Measurements from ENCODE around the gene PCDHB1. TPM values are rescaled to one million over a fixed set of nuclear protein-coding genes. Genes with fewer than 3 reads are reported as not detected.

Gene PCDHB1
- total and polyA plus RNA-seq, 2 experiments from 2014 or later, result 0.03 to 0.05 TPM

- Histone ChIP-seq H3K9me2 (ENCODE audit: insufficient read depth) (no peaks in the 10 kb centered on the region), H3K4me3 (peak overlapping the region; percentile 55), H3K27ac (ENCODE audit: low read depth) (peak overlapping the region; percentile 98), H3F3A (replicated peaks; ENCODE audit: low read depth) (no peaks in the 10 kb centered on the region; the same call in 1 of the 2 replicates), H3K4me2 (peak overlapping the region; percentile 78), H3K36me3 (ENCODE audit: insufficient read depth) (no peaks in the 10 kb centered on the region), H3K27me3 (ENCODE audit: insufficient read depth) (no peaks in the 10 kb centered on the region), H3K4me1 (ENCODE audit: insufficient read depth) (peaks cover 52% of the 10 kb centered on the region), H4K20me1 (replicated peaks; ENCODE audit: insufficient read depth) (no peaks in the 10 kb centered on the region), H2AFZ (no peak overlapping the region), H3K79me2 (replicated peaks; ENCODE audit: insufficient read depth) (no peaks in the 10 kb centered on the region)
- peaks cover 7% of the 10 kb centered on the region; the same call in 2 of the 3 replicates for H3K36me3 Mint-ChIP-seq (ENCODE audit: low read depth)
- ATAC-seq, result peak; percentile 79
- no peaks in the 10 kb centered on the region for H3K9me3 Mint-ChIP-seq
- peaks cover 60% of the 10 kb centered on the region for H3K4me1 Mint-ChIP-seq
- H3K27me3 Mint-ChIP-seq (ENCODE audit: insufficient read depth, low read depth, poor library complexity), result peaks cover 2% of the 10 kb centered on the region
- TF ChIP-seq ETS1 (IDR thresholded peaks at IDR 0.05) (peak; percentile 40; the same call in 1 of the 2 replicates), JUNB (IDR thresholded peaks at IDR 0.05; ENCODE audit: unreplicated experiment) (no peak), EZH2 (IDR thresholded peaks at IDR 0.05; ENCODE audit: low read depth, unreplicated experiment) (no peak), NANOG (IDR thresholded peaks at IDR 0.05; ENCODE audit: borderline replicate concordance) (peak; percentile 94), CREB1 (CRISPR knock-in tag; IDR thresholded peaks at IDR 0.05; ENCODE audit: low read depth) (peak; percentile 69; the same call in 1 of the 2 replicates), CTCF (conservative IDR thresholded peaks at IDR 0.05; ENCODE audit: low read depth in 2 of 2) (no peak)
- peak overlapping the region; percentile 79 for H3K4me3 Mint-ChIP-seq
- peak overlapping the region; percentile 99 for H3K27ac Mint-ChIP-seq
- peak; percentile 96 for DNase-seq (ENCODE audit: low spot score)
Observed at GRCh38 chr5:141001844-141002604, 49.1 kb upstream of the PCDHB1 start.

- Mint-ChIP-seq H3K9me3 (no peaks in the 10 kb centered on the region), H3K4me1 (peaks cover 61% of the 10 kb centered on the region), H3K4me3 (peak overlapping the region; percentile 79), H3K27ac (peak overlapping the region; percentile 99), H3K27me3 (ENCODE audit: insufficient read depth, low read depth, poor library complexity) (peaks cover 2% of the 10 kb centered on the region), H3K36me3 (ENCODE audit: low read depth) (peaks cover 7% of the 10 kb centered on the region; the same call in 2 of the 3 replicates)
- Histone ChIP-seq H3K27me3 (ENCODE audit: insufficient read depth) (no peaks in the 10 kb centered on the region), H3K4me2 (peak overlapping the region; percentile 53), H3K9me2 (ENCODE audit: insufficient read depth) (no peaks in the 10 kb centered on the region), H3K79me2 (replicated peaks; ENCODE audit: insufficient read depth) (no peaks in the 10 kb centered on the region), H3K27ac (ENCODE audit: low read depth) (peak overlapping the region; percentile 86), H3K4me1 (ENCODE audit: insufficient read depth) (peaks cover 53% of the 10 kb centered on the region), H3F3A (replicated peaks; ENCODE audit: low read depth) (no peaks in the 10 kb centered on the region; the same call in 1 of the 2 replicates), H3K4me3 (peak overlapping the region; percentile 55), H2AFZ (no peak overlapping the region), H3K36me3 (ENCODE audit: insufficient read depth) (no peaks in the 10 kb centered on the region), H4K20me1 (replicated peaks; ENCODE audit: insufficient read depth) (no peaks in the 10 kb centered on the region)
- no peak for ATAC-seq
- no peak for DNase-seq (ENCODE audit: low spot score)
- TF ChIP-seq POLR2AphosphoS5 (IDR thresholded peaks at IDR 0.05; ENCODE audit: low read depth), result no peak
- TF ChIP-seq EZH2 (IDR thresholded peaks at IDR 0.05; ENCODE audit: low read depth, unreplicated experiment), result no peak
- no peak for TF ChIP-seq STAT1 (IDR thresholded peaks at IDR 0.05; ENCODE audit: unreplicated experiment)
- no peak for TF ChIP-seq ZNF462 (CRISPR knock-in tag; IDR thresholded peaks at IDR 0.05)
- no peak for TF ChIP-seq ZNF331 (CRISPR knock-in tag; IDR thresholded peaks at IDR 0.05; ENCODE audit: low read depth)
- TF ChIP-seq EZH2phosphoT487 (IDR thresholded peaks at IDR 0.05; ENCODE audit: unreplicated experiment), result no peak
Observed at GRCh38 chr5:141002605-141002965, 48.6 kb upstream of the PCDHB1 start.
